NT2/D1 (cell line): ENCODE results near the gene NLN.
"Not testable (repeated sequence)": the region's sequence is repeated elsewhere in the genome, so short reads cannot be mapped to it uniquely, and the experiment has no call there.

Experiments used
- DNase-seq: peaks from one replicate; pipeline ENCODE4 v3.0.0-alpha.2; 2011; ENCODE audit warnings: low read depth, low spot score
- H3K27me3 ChIP-seq: 2 replicates; pipeline ENCODE4 v1.6.0; 2011; ENCODE audit warnings: mild to moderate bottlenecking; ENCODE audit not compliant: insufficient read length, insufficient read depth
- H3K36me3 ChIP-seq: 2 replicates; pipeline ENCODE4 v1.6.1; 2011; ENCODE audit warnings: mild to moderate bottlenecking, low read length, mixed read lengths; ENCODE audit not compliant: insufficient read depth, insufficient read length
- H3K4me1 ChIP-seq: 2 replicates; pipeline ENCODE4 v1.5.1; 2011; ENCODE audit not compliant: insufficient read depth, insufficient read length
- H3K4me3 ChIP-seq: 2 replicates; pipeline ENCODE4 v1.5.1; 2011; ENCODE audit warnings: low read depth; ENCODE audit not compliant: insufficient read length
- H3K9ac ChIP-seq: 2 replicates; pipeline ENCODE4 v1.6.0; 2011; ENCODE audit warnings: low read depth; ENCODE audit not compliant: insufficient read length
- H3K9me3 ChIP-seq: 2 replicates; pipeline ENCODE4 v1.5.1; 2011; ENCODE audit warnings: mild to moderate bottlenecking, low read length; ENCODE audit not compliant: insufficient read depth
- SUZ12 ChIP-seq: IDR thresholded peaks from 2 replicates; pipeline ENCODE4 v1.6.1; 2011; ENCODE audit not compliant: insufficient read length, insufficient read depth; ENCODE audit errors: extremely low read depth
- YY1 ChIP-seq: IDR thresholded peaks from 2 replicates; pipeline ENCODE4 v1.6.1; 2011; ENCODE audit not compliant: insufficient read length, insufficient read depth
- ZNF274 ChIP-seq: IDR thresholded peaks from 2 replicates; pipeline ENCODE4 v1.6.1; 2011; ENCODE audit warnings: mild to moderate bottlenecking, low read depth, low read length

Gene NLN

GRCh38 chr5:65805089-65805488, 83.1 kb downstream of the NLN start:
- H3K4me3 ChIP-seq, result no peak overlapping the region
- no peaks in the 10 kb centered on the region for H3K27me3 ChIP-seq
- no peak for DNase-seq
- peaks cover 25% of the 10 kb centered on the region; the same call in 1 of the 2 replicates for H3K9me3 ChIP-seq
- H3K9ac ChIP-seq, result no peak overlapping the region
- peaks cover 31% of the 10 kb centered on the region for H3K36me3 ChIP-seq
- no peaks in the 10 kb centered on the region for H3K4me1 ChIP-seq
- TF ChIP-seq YY1 (no peak), SUZ12 (no peak), ZNF274 (no peak)

GRCh38 chr5:65807494-65807893, 85.5 kb downstream of the NLN start:
- H3K9me3 ChIP-seq, result peaks cover 12% of the 10 kb centered on the region; the same call in 1 of the 2 replicates
- H3K36me3 ChIP-seq, result peaks cover 29% of the 10 kb centered on the region
- DNase-seq, H3K27me3 ChIP-seq, H3K4me3 ChIP-seq, H3K9ac ChIP-seq, H3K4me1 ChIP-seq: not testable (repeated sequence)

- Histone ChIP-seq H3K9ac (no peak overlapping the region), H3K9me3 (peaks cover 4% of the 10 kb centered on the region; the same call in 1 of the 2 replicates), H3K4me1 (no peaks in the 10 kb centered on the region), H3K36me3 (peaks cover 30% of the 10 kb centered on the region), H3K27me3 (no peaks in the 10 kb centered on the region), H3K4me3 (no peak overlapping the region)
- TF ChIP-seq YY1 (no peak), ZNF274 (no peak), SUZ12 (no peak)
- no peak for DNase-seq
These were observed 86.3 kb downstream of the NLN start for GRCh38 chr5:65808251-65808741.

GRCh38 chr5:65808818-65809217, 86.8 kb downstream of the NLN start:
- TF ChIP-seq SUZ12, result no peak
- TF ChIP-seq YY1, result no peak
- TF ChIP-seq ZNF274, result no peak
- Histone ChIP-seq H3K4me3 (no peak overlapping the region), H3K4me1 (no peaks in the 10 kb centered on the region), H3K9ac (no peak overlapping the region), H3K36me3 (peaks cover 35% of the 10 kb centered on the region), H3K9me3 (no peaks in the 10 kb centered on the region), H3K27me3 (no peaks in the 10 kb centered on the region)
- no peak for DNase-seq

DNA sequence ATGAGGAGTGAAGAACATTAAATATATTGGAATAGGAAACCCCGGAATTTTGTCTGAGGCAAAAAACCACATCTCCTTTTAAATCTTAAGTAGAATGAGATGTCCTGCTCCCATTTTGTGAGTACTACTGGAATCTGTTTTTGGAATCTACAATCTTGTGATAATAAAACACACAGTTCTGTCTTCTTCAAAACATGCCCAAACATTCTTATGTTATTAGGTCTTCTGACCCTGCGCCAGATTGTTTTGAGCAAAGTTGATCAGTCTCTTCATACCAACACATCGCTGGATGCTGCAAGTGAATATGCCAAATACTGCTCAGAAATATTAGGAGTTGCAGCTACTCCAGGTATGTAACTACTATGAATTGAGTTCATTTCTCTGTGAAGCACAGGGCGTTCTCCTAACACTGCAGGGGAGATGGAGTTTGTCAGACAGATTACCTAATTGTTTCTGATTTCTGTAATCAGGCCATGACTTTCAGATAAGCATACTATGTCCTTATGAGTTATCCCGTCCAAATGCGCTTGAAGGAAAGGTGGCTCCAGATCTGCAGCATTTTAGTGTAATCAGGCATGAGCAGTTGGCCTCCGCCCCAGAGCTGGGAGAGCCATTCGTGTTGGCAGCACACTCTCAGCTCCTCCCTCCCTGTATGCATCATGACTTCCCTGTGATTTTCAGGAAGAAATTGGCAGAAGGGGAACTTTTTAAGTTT, 88.0 kb downstream of the NLN start:
- Histone ChIP-seq H3K9ac (no peak overlapping the region), H3K4me1 (no peaks in the 10 kb centered on the region), H3K27me3 (no peaks in the 10 kb centered on the region), H3K9me3 (no peaks in the 10 kb centered on the region), H3K36me3 (peaks cover 41% of the 10 kb centered on the region), H3K4me3 (no peak overlapping the region)
- no peak for DNase-seq
- no peak for TF ChIP-seq ZNF274
- no peak for TF ChIP-seq YY1
- TF ChIP-seq SUZ12, result no peak

DNA sequence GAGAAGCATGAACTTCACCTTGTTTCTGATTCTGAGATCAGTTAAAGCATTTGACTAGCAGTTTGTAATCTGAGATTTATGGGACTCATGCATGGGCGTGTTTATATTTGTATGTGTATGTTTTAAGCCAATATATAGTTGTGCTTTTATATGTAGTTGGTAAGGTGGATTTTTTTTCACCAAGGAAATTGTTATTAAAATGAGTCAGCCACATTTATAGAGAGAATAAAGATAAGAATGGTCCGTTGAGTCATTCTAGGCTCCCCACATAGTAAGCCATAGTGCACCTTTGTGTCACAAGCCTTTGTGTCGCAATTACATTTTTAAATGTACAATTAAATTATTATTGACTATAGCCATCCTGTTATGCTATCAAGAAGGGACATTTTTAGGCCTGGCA, 89.0 kb downstream of the NLN start:
- no peaks in the 10 kb centered on the region for H3K9me3 ChIP-seq
- H3K36me3 ChIP-seq, result peaks cover 50% of the 10 kb centered on the region
- no peak for DNase-seq
- H3K4me1 ChIP-seq, result no peaks in the 10 kb centered on the region
- H3K9ac ChIP-seq, result no peak overlapping the region
- no peak overlapping the region for H3K4me3 ChIP-seq
- no peaks in the 10 kb centered on the region for H3K27me3 ChIP-seq
- no peak for TF ChIP-seq SUZ12
- no peak for TF ChIP-seq ZNF274
- no peak for TF ChIP-seq YY1

GRCh38 chr5:65811885-65812284, 89.9 kb downstream of the NLN start:
- no peak for DNase-seq
- H3K9ac ChIP-seq, result no peak overlapping the region
- H3K4me1 ChIP-seq, result no peaks in the 10 kb centered on the region
- H3K36me3 ChIP-seq, result peaks cover 47% of the 10 kb centered on the region
- H3K4me3 ChIP-seq, result no peak overlapping the region
- H3K9me3 ChIP-seq, result no peaks in the 10 kb centered on the region
- TF ChIP-seq YY1 (no peak), ZNF274 (no peak), SUZ12 (no peak)
- no peaks in the 10 kb centered on the region for H3K27me3 ChIP-seq

- DNase-seq, result no peak
- no peaks in the 10 kb centered on the region for H3K4me1 ChIP-seq
- no peak overlapping the region for H3K4me3 ChIP-seq
- H3K9me3 ChIP-seq, result no peaks in the 10 kb centered on the region
- no peak for TF ChIP-seq SUZ12
- no peak for TF ChIP-seq ZNF274
- no peak for TF ChIP-seq YY1
- H3K9ac ChIP-seq, result no peak overlapping the region
- peaks cover 47% of the 10 kb centered on the region for H3K36me3 ChIP-seq
- H3K27me3 ChIP-seq, result no peaks in the 10 kb centered on the region
These were observed 90.6 kb downstream of the NLN start for GRCh38 chr5:65812648-65813047.
